K562 (cell line): ENCODE measurements around the gene DEGS1. TPM values are rescaled to one million over a fixed set of nuclear protein-coding genes. Genes with fewer than 3 reads are reported as not detected.

Experiments used
- ATAC-seq: fragments of 200-7000 bp; cut with Tn5 transposase; 3 replicates; pipeline ENCODE4 v1.9.1; 2020; ENCODE audit warnings: moderate library complexity
- BruUV-seq: library from RNA; stranded (reverse); fragments of 400-500 nt; replicated peaks from 2 replicates; lab custom pipeline; 2021; lab: Mats Ljungman, UMichigan
- CTCF ChIA-PET: fragments of 300-600 bp; formaldehyde crosslinking; extraction: SDS; loops from one replicate; lab custom pipeline; 2021; ENCODE audit warnings: low intra/inter-chr PET ratio; lab: Yijun Ruan, JAX
- POLR2A ChIA-PET: fragments of 300-600, 350-650 bp; sonication (Branson Sonifier 250); formaldehyde crosslinking; extraction: SDS; loops from one replicate; lab custom pipeline; 2021; ENCODE audit warnings: antibody characterized with exemption, inconsistent platforms; lab: Yijun Ruan, JAX
- DNase-seq, 4 experiments: peaks; one replicate each; pipeline versions ENCODE4 v3.0.0 to v3.0.0-alpha.2; 2011 to 2018; ENCODE audit warnings: low spot score in 3 of 4, mixed read lengths in 3 of 4; ENCODE audit errors: extremely low read depth in 1 of 4
- FAIRE-seq: peaks from 2 replicates; lab custom pipeline; 2011; peaks lifted over from hg19 to GRCh38; lab: Jason Lieb, UNC
- H2AFZ ChIP-seq: 2 replicates; pipeline ENCODE4 v1.6.0; 2011; ENCODE audit warnings: low read depth, low read length, control low read depth, inconsistent platforms
- H3K27ac ChIP-seq: fragments of 200-600 bp; 3 replicates; pipeline ENCODE4 v1.8.0; 2011; ENCODE audit warnings: low read depth, mild to moderate bottlenecking, control low read depth, inconsistent platforms, low read length, moderate library complexity, mixed read lengths; ENCODE audit errors: extremely low read depth
- H3K27me3 ChIP-seq, 2 experiments: fragments of 300-600 bp in 1 of 2; 2 replicates in 1 of 2; 3 replicates in 1 of 2; pipeline versions ENCODE4 v1.6.0 to v1.8.0; 2011; ENCODE audit warnings: inconsistent platforms in 2 of 2, low read length in 2 of 2, mild to moderate bottlenecking in 1 of 2, mixed read lengths in 1 of 2, moderate library complexity in 1 of 2; ENCODE audit not compliant: control insufficient read depth in 2 of 2, insufficient read depth in 2 of 2
- H3K36me3 ChIP-seq: fragments of 300-600 bp; 3 replicates; pipeline ENCODE4 v1.8.0; 2011; ENCODE audit warnings: mild to moderate bottlenecking, low read length, inconsistent platforms; ENCODE audit not compliant: control insufficient read depth, insufficient read depth
- H3K4me1 ChIP-seq, 2 experiments: fragments of 200-600 bp in 1 of 2; replicated peaks in 1 of 2; 2 replicates in 1 of 2; 3 replicates in 1 of 2; pipeline versions ENCODE4 v1.5.1 to v1.8.0; 2011; ENCODE audit warnings: inconsistent platforms in 2 of 2, low read length in 2 of 2, mild to moderate bottlenecking in 1 of 2, mixed read lengths in 1 of 2, moderate library complexity in 1 of 2; ENCODE audit not compliant: control insufficient read depth in 2 of 2, insufficient read depth in 2 of 2
- H3K4me2 ChIP-seq: 2 replicates; pipeline ENCODE4 v1.6.1; 2011; ENCODE audit warnings: low read length, control low read depth, inconsistent platforms, mixed read lengths; ENCODE audit not compliant: insufficient read depth
- H3K4me3 ChIP-seq: fragments of 200-600 bp; sonication (generic), shearing (Covaris generic); 2 replicates; pipeline ENCODE4 v1.5.1; 2016; ENCODE audit warnings: control low read depth, inconsistent platforms
- H3K79me2 ChIP-seq: fragments of 200-600 bp; 3 replicates; pipeline ENCODE4 v1.8.0; 2011; ENCODE audit warnings: low read length, inconsistent platforms; ENCODE audit not compliant: control insufficient read depth, insufficient read depth
- H3K9ac ChIP-seq, 2 experiments: 2 replicates each; pipeline versions ENCODE4 v1.6.0 to v1.6.1; 2011; ENCODE audit warnings: low read depth in 2 of 2, low read length in 2 of 2, control low read depth in 1 of 2, inconsistent platforms in 1 of 2, mild to moderate bottlenecking in 1 of 2, mixed read lengths in 1 of 2; ENCODE audit not compliant: insufficient read depth in 1 of 2
- H3K9me1 ChIP-seq: one replicate; pipeline ENCODE4 v1.6.0; 2011; ENCODE audit warnings: inconsistent platforms, mild to moderate bottlenecking, low read length, moderate library complexity; ENCODE audit not compliant: control insufficient read depth, insufficient read depth
- H3K9me3 ChIP-seq: replicated peaks from 2 replicates; pipeline ENCODE4 v1.5.1; 2011; ENCODE audit warnings: low read depth, low read length, inconsistent platforms; ENCODE audit not compliant: control insufficient read depth, insufficient read depth
- H4K20me1 ChIP-seq: replicated peaks from 2 replicates; pipeline ENCODE4 v1.6.1; 2011; ENCODE audit warnings: low read length, inconsistent platforms, mixed read lengths; ENCODE audit not compliant: control insufficient read depth, insufficient read depth
- FOSL1 ChIP-seq: fragments of 200-800 bp; sonication (Bioruptor generic); conservative IDR thresholded peaks from 2 replicates; pipeline ENCODE4 v1.6.1; 2016; ENCODE audit warnings: missing genetic modification characterization, missing compliant biosample characterization
- HMBOX1 ChIP-seq: sonication (generic); IDR thresholded peaks from 2 replicates; pipeline ENCODE4 v1.6.1; 2016
- MLX ChIP-seq, 2 experiments: fragments of 450-650 bp in 1 of 2; sonication (generic) in 1 of 2; formaldehyde crosslinking; conservative IDR thresholded peaks; 2 replicates each; pipeline versions ENCODE4 v1.4.0 to v1.8.1; 2020 to 2022; ENCODE audit warnings: mild to moderate bottlenecking in 1 of 2, missing genetic modification reagents in 1 of 2
- ZNF175 ChIP-seq: fragments of 200-800 bp; sonication (Bioruptor generic); IDR thresholded peaks from 2 replicates; pipeline ENCODE4 v1.6.1; 2016; ENCODE audit warnings: low read depth, mild to moderate bottlenecking, missing genetic modification characterization, missing compliant biosample characterization
- ZNF277 ChIP-seq: fragments of 250-450 bp; sonication (Bioruptor Pico); IDR thresholded peaks from 2 replicates; pipeline ENCODE4 v1.8.0; 2022; ENCODE audit warnings: inconsistent platforms, mild to moderate bottlenecking, moderate library complexity, borderline replicate concordance
- ZNF282 ChIP-seq: sonication (generic); formaldehyde crosslinking; IDR thresholded peaks from 2 replicates; pipeline ENCODE4 v1.8.1; 2023; ENCODE audit warnings: missing genetic modification reagents
- WGBS: fragments of 100-300 bp; shearing (Covaris generic); methylation state at CpG from one replicate; pipeline ENCODE4 v1.1.6; 2016; ENCODE audit warnings: low coverage, mixed read lengths; ENCODE audit not compliant: insufficient coverage; ENCODE audit errors: missing lambda C conversion rate; 5-methylcytosine and 5-hydroxymethylcytosine counted together
- in situ Hi-C: fragments of 300-500 bp; cut with MboI; formaldehyde crosslinking; loops from 4 replicates; pipeline ENCODE4 v1.15.0; 2018; ENCODE audit warnings: inconsistent platforms, mixed read lengths
- intact Hi-C: fragments of 100-400 bp; cut with micrococcal nuclease; formaldehyde crosslinking; loops from 2 replicates; pipeline ENCODE4 v1.14.2; 2022
- polyA plus RNA-seq, 8 experiments: library from polyadenylated mRNA; depleted of rRNA in 4 of 8; stranded (reverse) in 5 of 8; unstranded in 3 of 8; fragments of >200 nt; fragmentation: Nextera tagmentation in 2 of 8; fragmentation: Illumina TruSeq in 1 of 8; extraction: Ambion mirVana in 2 of 8; extraction: Trizol in 1 of 8; gene quantifications; 2 replicates each; pipeline versions ENCODE4 v1.2.1 to v1.2.3, GENCODE V29; 2011 to 2014; ENCODE audit warnings: inconsistent platforms in 1 of 8, missing spikeins in 1 of 8
- total RNA-seq, 7 experiments: library from RNA; depleted of rRNA in 6 of 7; stranded (reverse); fragments of >200 nt in 6 of 7; fragmentation: Illumina TruSeq in 2 of 7; extraction: Trizol in 2 of 7; gene quantifications; 2 replicates each; pipeline versions ENCODE4 v1.2.1 to v1.2.3, GENCODE V29; 2011 to 2021; ENCODE audit warnings: low replicate concordance in 1 of 7
- TF ChIP-seq, protein P1 (sequence below): fragments of 200-800 bp; sonication (Bioruptor generic); IDR thresholded peaks from 2 replicates; pipeline ENCODE4 v1.6.1; 2017; ENCODE audit warnings: missing genetic modification characterization, missing compliant biosample characterization
- TF ChIP-seq, protein P2 (sequence below): fragments of 250-450 bp; sonication (Bioruptor Pico); IDR thresholded peaks from 2 replicates; pipeline ENCODE4 v1.5.0; 2020; ENCODE audit warnings: mild to moderate bottlenecking, borderline replicate concordance
- TF ChIP-seq, protein P3 (sequence below): sonication (generic); formaldehyde crosslinking; IDR thresholded peaks from 2 replicates; pipeline ENCODE4 v1.8.0; 2022; ENCODE audit warnings: mild to moderate bottlenecking, missing genetic modification reagents

DEGS1 gene
- total and polyA plus RNA-seq, 9 of the 15 experiments (the other 6 are each of a cell fraction or from before 2014, with no cell fraction given), result 12.3 to 95.0 (median 38.8) TPM

DNA sequence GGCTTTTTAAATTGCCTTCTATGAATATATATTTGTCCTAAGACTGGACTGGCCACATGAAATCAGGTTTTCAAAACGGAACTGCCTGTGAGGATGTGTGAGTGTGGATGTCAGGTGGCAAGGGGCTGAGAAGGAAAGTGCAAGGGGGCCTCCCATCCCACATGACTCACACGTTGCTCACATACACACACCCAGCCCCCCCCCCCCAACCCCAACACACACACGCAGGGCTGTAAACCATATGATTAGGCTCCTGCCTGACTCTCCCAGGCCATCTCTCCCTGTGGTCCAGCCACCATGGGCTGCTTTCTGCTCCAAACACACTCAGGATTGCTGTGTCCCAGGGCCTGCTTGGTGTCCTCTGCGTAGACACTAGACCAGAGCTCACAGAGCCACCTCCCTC is 22.4 kb downstream of the DEGS1 start:
- no peaks in the 10 kb centered on the region for H4K20me1 ChIP-seq
- peak; percentile 53 to 77 (median 64) for DNase-seq
- H3K79me2 ChIP-seq, result no peaks in the 10 kb centered on the region
- CTCF ChIA-PET, result no interaction called here
- no peaks in the 10 kb centered on the region for H3K9me1 ChIP-seq
- H3K27ac ChIP-seq, result peak overlapping the region; percentile 56; the same call in 2 of the 3 replicates
- BruUV-seq, result no TSS peak
- no peak overlapping the region for H3K4me3 ChIP-seq
- 17% methylated on average over 4 of the region's 4 CpGs for WGBS
- peak overlapping the region; percentile 79 for H3K4me2 ChIP-seq
- FAIRE-seq, result peak; percentile 80
- H3K9me3 ChIP-seq, result no peaks in the 10 kb centered on the region
- intact Hi-C loops (no loop called here), in situ Hi-C loops (no loop called here)
- no peaks in the 10 kb centered on the region for H3K27me3 ChIP-seq
- no peaks in the 10 kb centered on the region for H3K36me3 ChIP-seq
- POLR2A ChIA-PET, result interaction anchor here (0.6 to 2.2 kb wide), 11 partner anchors 8 to 48 kb away, joined by 3 to 9 read pairs (median 4); partner anchors contain the start of gene DEGS1
- peaks cover 4 to 13% of the 10 kb centered on the region in 2 experiments; a peak in 4 of 5 replicates for H3K4me1 ChIP-seq
- H2AFZ ChIP-seq, result peak overlapping the region; percentile 81
- peak overlapping the region; percentile 18 to 31; a peak in 1 of 4 replicates for H3K9ac ChIP-seq
- ATAC-seq, result peak; percentile 64
- TF ChIP-seq, protein P1, sequence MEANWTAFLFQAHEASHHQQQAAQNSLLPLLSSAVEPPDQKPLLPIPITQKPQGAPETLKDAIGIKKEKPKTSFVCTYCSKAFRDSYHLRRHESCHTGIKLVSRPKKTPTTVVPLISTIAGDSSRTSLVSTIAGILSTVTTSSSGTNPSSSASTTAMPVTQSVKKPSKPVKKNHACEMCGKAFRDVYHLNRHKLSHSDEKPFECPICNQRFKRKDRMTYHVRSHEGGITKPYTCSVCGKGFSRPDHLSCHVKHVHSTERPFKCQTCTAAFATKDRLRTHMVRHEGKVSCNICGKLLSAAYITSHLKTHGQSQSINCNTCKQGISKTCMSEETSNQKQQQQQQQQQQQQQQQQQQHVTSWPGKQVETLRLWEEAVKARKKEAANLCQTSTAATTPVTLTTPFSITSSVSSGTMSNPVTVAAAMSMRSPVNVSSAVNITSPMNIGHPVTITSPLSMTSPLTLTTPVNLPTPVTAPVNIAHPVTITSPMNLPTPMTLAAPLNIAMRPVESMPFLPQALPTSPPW, result peak; percentile 69
- TF ChIP-seq FOSL1 (tag) (peak; percentile 86), ZNF277 (no peak), ZNF282 (CRISPR knock-in tag) (no peak), HMBOX1 (0 out of 2 replicates have a peak, but pooled peaks have one; percentile 15), MLX (CRISPR knock-in tag; conservative IDR thresholded peaks at IDR 0.05) (no peak), ZNF175 (CRISPR knock-in tag) (peak; percentile 40; the same call in 1 of the 2 replicates)
- TF ChIP-seq, protein P2, sequence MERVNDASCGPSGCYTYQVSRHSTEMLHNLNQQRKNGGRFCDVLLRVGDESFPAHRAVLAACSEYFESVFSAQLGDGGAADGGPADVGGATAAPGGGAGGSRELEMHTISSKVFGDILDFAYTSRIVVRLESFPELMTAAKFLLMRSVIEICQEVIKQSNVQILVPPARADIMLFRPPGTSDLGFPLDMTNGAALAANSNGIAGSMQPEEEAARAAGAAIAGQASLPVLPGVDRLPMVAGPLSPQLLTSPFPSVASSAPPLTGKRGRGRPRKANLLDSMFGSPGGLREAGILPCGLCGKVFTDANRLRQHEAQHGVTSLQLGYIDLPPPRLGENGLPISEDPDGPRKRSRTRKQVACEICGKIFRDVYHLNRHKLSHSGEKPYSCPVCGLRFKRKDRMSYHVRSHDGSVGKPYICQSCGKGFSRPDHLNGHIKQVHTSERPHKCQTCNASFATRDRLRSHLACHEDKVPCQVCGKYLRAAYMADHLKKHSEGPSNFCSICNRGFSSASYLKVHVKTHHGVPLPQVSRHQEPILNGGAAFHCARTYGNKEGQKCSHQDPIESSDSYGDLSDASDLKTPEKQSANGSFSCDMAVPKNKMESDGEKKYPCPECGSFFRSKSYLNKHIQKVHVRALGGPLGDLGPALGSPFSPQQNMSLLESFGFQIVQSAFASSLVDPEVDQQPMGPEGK (CRISPR knock-in tag), result no peak
- TF ChIP-seq, protein P3, sequence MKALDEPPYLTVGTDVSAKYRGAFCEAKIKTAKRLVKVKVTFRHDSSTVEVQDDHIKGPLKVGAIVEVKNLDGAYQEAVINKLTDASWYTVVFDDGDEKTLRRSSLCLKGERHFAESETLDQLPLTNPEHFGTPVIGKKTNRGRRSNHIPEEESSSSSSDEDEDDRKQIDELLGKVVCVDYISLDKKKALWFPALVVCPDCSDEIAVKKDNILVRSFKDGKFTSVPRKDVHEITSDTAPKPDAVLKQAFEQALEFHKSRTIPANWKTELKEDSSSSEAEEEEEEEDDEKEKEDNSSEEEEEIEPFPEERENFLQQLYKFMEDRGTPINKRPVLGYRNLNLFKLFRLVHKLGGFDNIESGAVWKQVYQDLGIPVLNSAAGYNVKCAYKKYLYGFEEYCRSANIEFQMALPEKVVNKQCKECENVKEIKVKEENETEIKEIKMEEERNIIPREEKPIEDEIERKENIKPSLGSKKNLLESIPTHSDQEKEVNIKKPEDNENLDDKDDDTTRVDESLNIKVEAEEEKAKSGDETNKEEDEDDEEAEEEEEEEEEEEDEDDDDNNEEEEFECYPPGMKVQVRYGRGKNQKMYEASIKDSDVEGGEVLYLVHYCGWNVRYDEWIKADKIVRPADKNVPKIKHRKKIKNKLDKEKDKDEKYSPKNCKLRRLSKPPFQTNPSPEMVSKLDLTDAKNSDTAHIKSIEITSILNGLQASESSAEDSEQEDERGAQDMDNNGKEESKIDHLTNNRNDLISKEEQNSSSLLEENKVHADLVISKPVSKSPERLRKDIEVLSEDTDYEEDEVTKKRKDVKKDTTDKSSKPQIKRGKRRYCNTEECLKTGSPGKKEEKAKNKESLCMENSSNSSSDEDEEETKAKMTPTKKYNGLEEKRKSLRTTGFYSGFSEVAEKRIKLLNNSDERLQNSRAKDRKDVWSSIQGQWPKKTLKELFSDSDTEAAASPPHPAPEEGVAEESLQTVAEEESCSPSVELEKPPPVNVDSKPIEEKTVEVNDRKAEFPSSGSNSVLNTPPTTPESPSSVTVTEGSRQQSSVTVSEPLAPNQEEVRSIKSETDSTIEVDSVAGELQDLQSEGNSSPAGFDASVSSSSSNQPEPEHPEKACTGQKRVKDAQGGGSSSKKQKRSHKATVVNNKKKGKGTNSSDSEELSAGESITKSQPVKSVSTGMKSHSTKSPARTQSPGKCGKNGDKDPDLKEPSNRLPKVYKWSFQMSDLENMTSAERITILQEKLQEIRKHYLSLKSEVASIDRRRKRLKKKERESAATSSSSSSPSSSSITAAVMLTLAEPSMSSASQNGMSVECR (CRISPR knock-in tag), result 0 out of 2 replicates have a peak, but pooled peaks have one; percentile 1
